IgD-negative memory B cell (primary cell): ENCODE data around the gene CD74. TPM values are rescaled to one million over a fixed set of nuclear protein-coding genes. Genes with fewer than 3 reads are reported as not detected.
"Not testable (repeated sequence)": the region's sequence is repeated elsewhere in the genome, so short reads cannot be mapped to it uniquely, and the experiment has no call there.

ENCODE experiments used
- H3K27ac Mint-ChIP-seq, 3 donors: one replicate each; pipeline ENCODE4 v1.8.0; 2020 to 2022; ENCODE audit warnings: mild to moderate bottlenecking in 3 of 3, mixed read lengths in 3 of 3, moderate library complexity in 1 of 3
- H3K27me3 Mint-ChIP-seq: one replicate; pipeline ENCODE4 v1.8.0; 2021; ENCODE audit warnings: mixed read lengths
- H3K36me3 Mint-ChIP-seq: one replicate; pipeline ENCODE4 v1.8.0; 2020; ENCODE audit warnings: mild to moderate bottlenecking, mixed read lengths
- H3K4me1 Mint-ChIP-seq, 3 donors: one replicate each; pipeline ENCODE4 v1.8.0; 2020 to 2022; ENCODE audit warnings: mixed read lengths in 3 of 3, mild to moderate bottlenecking in 1 of 3
- H3K4me3 Mint-ChIP-seq, 4 donors: one replicate each; pipeline ENCODE4 v1.8.0; 2020 to 2022; ENCODE audit warnings: mild to moderate bottlenecking in 4 of 4, mixed read lengths in 4 of 4, moderate library complexity in 3 of 4
- H3K9me3 Mint-ChIP-seq, 3 donors: one replicate each; pipeline ENCODE4 v1.8.0; 2020 to 2021; ENCODE audit warnings: mixed read lengths in 3 of 3, mild to moderate bottlenecking in 1 of 3
- polyA plus RNA-seq: library from polyadenylated mRNA; unstranded; fragments of 300-500 nt; fragmentation: Illumina TruSeq; gene quantifications from one replicate; pipeline ENCODE4 v1.2.3, GENCODE V29; 2021

CD74 gene
- polyA plus RNA-seq, 1 donor from 2014 or later = 29,718 TPM

DNA sequence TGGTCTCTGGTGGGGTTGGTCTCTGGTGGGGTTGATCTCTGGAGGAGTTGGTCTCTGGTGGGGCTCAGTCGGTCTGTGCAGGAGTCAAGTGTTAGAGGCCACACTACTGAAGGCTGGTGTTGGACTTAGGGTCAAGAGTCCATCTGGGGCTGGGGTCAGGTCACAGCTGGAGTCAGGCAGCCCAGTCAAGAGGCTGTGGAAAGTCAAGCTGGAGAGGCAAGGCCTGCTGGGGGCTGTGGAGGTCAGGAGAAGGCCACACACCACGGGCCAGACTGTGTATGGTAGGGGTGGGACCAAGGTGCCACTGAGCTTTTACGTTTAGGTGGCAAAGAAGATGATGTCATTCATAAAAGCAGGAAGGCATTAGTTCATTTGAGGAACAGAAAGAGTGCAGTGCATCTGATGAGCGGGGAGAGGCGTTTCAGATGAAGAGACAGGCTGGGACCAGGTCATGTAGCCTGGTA lies 16.7 kb upstream of the CD74 start:
- Mint-ChIP-seq H3K4me1 (peaks cover 16 to 33% (median 30%) of the 10 kb centered on the region in 3 donors), H3K9me3 (no peaks in the 10 kb centered on the region), H3K27ac (peak overlapping the region; percentile 72 to 98 (median 90)), H3K27me3 (peaks cover 2% of the 10 kb centered on the region), H3K36me3 (peaks cover 1% of the 10 kb centered on the region), H3K4me3 (peak overlapping the region; percentile 22 to 91 (median 76))

DNA sequence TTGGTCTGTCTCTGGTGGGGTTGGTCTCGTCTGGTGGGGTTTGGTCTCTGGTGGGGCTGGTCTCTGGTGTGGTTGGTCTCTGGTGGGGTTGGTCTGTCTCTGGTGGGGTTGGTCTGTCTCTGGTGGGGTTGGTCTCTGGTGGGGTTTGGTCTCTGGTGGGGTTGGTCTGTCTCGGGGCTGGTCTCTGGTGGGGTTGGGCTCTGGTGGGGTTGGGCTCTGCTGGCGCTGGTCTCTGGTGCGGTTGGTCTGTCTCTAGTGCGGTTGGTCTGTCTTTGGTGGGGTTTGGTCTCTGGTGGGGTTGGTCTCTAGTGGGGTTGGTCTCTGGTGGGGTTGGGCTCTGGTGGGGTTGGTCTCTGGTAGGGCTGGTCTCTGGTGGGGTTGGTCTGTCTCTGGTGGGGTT lies 16.3 kb upstream of the CD74 start:
- peak overlapping the region in 2 of 3 donors; percentile 72 to 98 for H3K27ac Mint-ChIP-seq
- H3K4me1 Mint-ChIP-seq = peaks cover 16 to 33% (median 30%) of the 10 kb centered on the region in 3 donors
- peaks cover 2% of the 10 kb centered on the region for H3K27me3 Mint-ChIP-seq
- H3K9me3 Mint-ChIP-seq = no peaks in the 10 kb centered on the region
- H3K4me3 Mint-ChIP-seq = peak overlapping the region in 1 of 4 donors; percentile 87
- peaks cover 1% of the 10 kb centered on the region for H3K36me3 Mint-ChIP-seq

DNA sequence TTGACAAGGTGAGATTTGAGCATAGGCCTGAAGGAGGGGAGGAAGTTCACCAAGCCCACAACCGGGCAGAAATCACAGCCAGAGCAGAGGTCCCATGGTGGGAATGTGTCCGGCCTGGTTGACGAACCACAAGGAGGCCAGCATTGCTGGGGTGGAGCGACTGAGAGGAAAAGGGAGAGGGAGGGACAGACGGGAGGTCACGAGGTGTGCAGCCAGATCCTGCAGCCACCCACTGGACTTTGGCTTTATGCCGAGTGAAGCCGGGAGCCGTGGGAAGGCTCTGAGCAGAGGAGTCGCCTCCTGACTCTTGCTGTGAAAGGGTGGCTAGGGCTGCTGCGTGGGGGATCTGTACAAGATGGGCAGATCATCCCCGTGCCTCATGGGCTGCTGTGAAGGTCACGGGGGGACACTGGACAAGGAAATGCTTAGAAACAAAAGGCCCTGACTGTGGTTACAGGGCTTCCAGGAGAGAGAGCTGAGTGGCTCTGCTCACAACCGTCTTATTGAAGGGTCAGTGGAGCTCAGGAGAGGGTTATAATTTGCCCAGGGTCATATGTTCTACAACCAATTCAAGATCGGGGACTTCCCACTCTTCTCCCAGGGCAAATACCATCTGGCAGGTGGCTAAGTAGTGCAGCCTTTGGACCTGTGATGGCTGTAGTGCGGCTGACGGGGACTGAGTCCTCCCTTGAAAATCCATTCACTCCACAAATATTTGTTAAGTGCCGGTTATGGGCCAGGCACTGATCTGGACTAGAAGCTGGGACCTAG lies 15.6 kb upstream of the CD74 start:
- Mint-ChIP-seq H3K9me3 (no peaks in the 10 kb centered on the region), H3K4me1 (peaks cover 16 to 30% (median 28%) of the 10 kb centered on the region in 3 donors), H3K27me3 (peaks cover 2% of the 10 kb centered on the region), H3K4me3 (peak overlapping the region in 1 of 4 donors; percentile 87), H3K27ac (peak overlapping the region; percentile 4 to 98 (median 13)), H3K36me3 (peaks cover 1% of the 10 kb centered on the region)

DNA sequence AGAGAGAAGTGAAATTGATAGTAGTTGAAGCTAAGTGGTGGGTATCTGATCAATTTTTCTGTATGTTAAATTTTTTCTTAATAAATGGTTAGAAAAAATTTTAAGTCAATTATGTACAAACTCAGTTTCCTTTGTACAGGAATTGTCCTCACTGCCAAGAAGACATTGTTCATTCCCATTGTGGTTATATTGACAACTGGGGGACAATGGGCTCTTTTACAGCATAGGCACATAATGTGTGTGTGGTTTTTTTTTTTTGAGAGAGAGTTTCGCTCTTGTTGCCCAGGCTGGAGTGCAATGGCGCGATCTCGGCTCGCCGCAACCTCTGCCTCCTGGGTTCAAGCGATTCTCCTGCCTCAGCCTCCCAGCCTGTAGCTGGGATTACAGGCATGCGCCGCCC lies 13.5 kb upstream of the CD74 start:
- not testable (repeated sequence) for H3K27me3 Mint-ChIP-seq, H3K27ac Mint-ChIP-seq, H3K36me3 Mint-ChIP-seq, H3K4me3 Mint-ChIP-seq, H3K9me3 Mint-ChIP-seq
- peaks cover 21 to 29% (median 26%) of the 10 kb centered on the region in 3 donors for H3K4me1 Mint-ChIP-seq

DNA sequence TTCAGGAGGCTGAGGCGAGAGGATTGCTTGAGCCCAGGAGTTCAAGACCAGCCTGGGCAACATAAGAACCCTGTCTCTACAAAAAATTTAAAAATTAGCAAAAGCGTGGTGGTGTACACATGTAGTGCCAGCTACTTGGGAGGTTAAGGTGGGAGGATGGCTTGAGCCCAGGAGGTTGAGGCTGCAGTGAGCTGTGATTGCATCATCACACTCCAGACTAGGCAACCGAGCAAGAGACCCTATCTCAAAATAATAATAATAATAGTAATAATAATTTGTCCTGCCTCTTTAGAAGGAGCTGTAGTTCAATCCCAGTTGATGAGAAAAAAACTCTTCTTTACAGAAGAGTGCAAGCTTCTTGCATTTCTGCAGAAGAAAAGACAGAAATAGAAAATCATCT lies 10.0 kb upstream of the CD74 start:
- H3K27ac Mint-ChIP-seq = peak overlapping the region in 1 of 3 donors; percentile 27
- peaks cover 2% of the 10 kb centered on the region for H3K27me3 Mint-ChIP-seq
- H3K36me3 Mint-ChIP-seq = no peaks in the 10 kb centered on the region
- H3K9me3 Mint-ChIP-seq = no peaks in the 10 kb centered on the region
- H3K4me1 Mint-ChIP-seq = peaks cover 28 to 31% (median 29%) of the 10 kb centered on the region in 3 donors
- H3K4me3 Mint-ChIP-seq = no peak overlapping the region

DNA sequence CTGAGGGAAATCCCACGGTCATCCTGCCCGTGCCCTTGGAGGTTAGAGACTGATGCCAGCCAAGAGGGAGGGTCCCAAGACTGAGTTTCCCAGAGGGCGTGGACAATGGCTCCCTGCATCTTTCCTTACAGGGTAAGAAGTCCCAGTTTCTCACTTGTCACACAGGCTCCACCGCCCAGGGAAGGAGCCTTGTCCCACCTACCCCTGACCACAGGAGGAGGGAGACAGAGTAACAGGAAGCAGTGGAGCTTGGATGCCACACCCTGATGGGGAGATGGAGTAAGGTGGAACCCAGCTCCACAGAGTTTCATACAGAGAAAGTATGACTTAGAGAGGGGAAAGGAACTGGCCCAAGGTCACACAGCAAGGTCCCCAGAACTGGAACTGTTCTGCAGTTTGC lies 9.4 kb upstream of the CD74 start:
- no peak overlapping the region for H3K4me3 Mint-ChIP-seq
- H3K36me3 Mint-ChIP-seq = no peaks in the 10 kb centered on the region
- peaks cover 27 to 29% (median 28%) of the 10 kb centered on the region in 3 donors for H3K4me1 Mint-ChIP-seq
- no peaks in the 10 kb centered on the region for H3K9me3 Mint-ChIP-seq
- H3K27me3 Mint-ChIP-seq = peaks cover 2% of the 10 kb centered on the region
- H3K27ac Mint-ChIP-seq = peak overlapping the region in 2 of 3 donors; percentile 32 to 91

DNA sequence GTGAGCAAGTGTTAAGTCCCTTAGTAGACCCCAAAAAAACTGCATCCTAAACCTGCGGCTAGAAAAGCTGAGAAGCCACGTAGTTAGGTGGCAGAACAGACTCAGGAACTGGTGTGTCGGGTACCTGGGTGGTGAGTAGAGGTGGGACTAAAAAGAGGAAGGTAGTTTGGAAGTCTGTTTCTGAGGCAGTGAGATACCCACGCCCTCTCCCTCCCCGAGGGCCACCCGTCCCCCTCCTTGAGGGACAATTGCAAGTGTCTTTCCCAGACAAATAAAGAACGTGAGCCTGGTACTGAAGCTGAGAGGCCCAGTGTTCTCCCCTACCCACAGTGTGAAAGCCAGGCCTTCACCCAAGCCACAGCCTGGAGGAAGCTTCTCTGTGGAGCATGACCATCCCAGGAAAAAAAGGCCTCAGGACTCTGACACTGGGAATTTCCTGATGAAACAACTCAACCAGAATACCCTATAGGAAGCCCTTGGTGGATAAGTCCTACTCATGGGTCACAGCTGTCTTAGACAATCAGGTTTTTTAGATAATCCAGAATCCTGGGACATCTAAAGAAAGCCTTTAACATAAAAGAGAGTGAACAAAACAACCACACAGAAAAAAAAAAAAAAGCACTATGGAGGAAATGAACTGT lies 7.0 kb upstream of the CD74 start:
- Mint-ChIP-seq H3K4me1 (peaks cover 36 to 42% (median 42%) of the 10 kb centered on the region in 3 donors), H3K9me3 (no peaks in the 10 kb centered on the region), H3K4me3 (peak overlapping the region; percentile 69 to 83 (median 76))

DNA sequence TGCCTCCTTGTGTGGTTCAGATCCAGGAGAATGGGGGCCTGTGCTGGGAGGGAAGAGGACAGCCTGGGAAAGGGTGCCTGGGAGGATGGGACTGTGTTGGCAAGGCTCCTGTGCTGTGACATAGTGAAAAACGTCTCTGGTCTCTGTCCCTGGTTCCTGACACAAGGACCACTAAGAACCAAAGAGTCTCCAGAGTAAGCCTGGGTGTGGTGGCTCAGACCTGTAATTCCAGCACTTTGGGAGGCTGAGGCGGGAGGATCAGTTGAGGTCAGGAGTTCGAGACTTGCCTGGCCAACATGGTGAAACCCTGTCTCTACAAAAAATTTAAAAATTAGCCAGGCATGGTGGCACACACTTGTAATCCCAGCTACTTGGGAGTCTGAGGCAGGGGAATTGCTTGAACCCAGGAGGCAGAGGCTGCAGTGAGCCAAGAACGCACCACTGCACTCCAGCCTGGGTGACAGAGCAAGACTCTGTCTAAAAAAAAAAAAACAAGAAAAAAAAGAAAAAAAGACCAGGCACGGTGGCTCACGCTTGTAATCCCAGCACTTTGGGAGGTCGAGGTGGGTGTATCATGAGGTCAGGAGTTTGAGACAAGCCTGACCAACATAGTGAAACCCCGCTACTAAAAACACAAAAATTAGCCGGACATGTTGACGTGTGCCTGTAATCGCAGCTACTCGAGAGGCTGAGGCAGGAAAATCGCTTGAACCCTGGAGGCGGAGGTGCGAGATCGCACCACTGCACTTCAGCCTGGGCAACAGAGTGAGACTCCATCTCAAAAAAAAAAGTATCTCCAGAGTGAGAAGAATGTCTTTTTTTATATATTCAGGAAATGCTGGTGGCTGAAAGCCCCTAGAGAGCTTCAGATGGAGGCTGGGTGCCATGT lies 1.4 kb upstream of the CD74 start:
- peaks cover 24% of the 10 kb centered on the region for H3K36me3 Mint-ChIP-seq
- H3K9me3 Mint-ChIP-seq, H3K27me3 Mint-ChIP-seq: not testable (repeated sequence)
- H3K27ac Mint-ChIP-seq = peak overlapping the region; percentile 100
- H3K4me1 Mint-ChIP-seq = peaks cover 26 to 32% (median 31%) of the 10 kb centered on the region in 3 donors
- H3K4me3 Mint-ChIP-seq = peak overlapping the region; percentile 97 to 100 (median 100)

More for the DNA sequence above, 7.0 kb upstream of the CD74 start:
- Mint-ChIP-seq H3K27me3 (peaks cover 2% of the 10 kb centered on the region), H3K36me3 (no peaks in the 10 kb centered on the region), H3K27ac (peak overlapping the region; percentile 91 to 97 (median 93))

DNA sequence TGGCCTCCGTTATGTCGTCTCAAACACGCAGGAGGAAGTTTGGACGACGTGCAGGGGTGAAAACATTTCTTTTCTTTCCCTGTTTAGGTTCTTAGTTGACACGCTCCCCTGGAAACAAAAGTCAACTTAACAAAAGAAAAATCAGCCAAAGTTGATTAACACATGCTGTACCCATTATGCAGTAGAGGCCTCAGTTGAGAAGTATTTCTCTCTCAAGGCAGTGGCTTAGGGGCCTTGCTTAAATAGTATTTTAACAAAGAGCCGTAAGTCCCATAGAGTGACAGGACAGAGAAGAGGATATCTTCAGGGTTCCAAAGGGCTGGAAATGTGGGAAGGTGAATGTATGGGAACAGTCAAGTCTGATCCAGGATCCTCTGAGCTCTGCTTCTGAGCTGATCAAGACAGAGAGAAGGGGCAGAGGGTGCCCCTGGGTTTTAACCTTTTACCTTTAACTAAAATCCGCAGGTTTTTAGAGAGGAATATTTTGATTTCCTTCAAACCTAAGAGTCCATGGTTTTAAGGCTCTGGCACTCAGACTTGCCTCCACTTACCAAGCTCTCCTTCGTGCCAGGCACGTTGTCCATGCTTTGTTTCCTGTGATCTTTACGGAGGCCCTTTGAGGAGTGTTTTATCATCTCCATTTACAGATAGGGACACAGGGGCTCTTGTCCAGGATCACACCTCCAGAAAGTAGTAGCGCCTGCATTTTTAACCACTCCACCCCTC lies 629 bp upstream of the CD74 start:
- Mint-ChIP-seq H3K36me3 (peaks cover 30% of the 10 kb centered on the region), H3K27me3 (peaks cover 4% of the 10 kb centered on the region), H3K4me3 (peak overlapping the region; percentile 97 to 100 (median 100)), H3K9me3 (peaks cover 0 to 3% (median 0%) of the 10 kb centered on the region in 3 donors), H3K4me1 (peaks cover 26 to 31% (median 29%) of the 10 kb centered on the region in 3 donors), H3K27ac (peak overlapping the region; percentile 100)

DNA sequence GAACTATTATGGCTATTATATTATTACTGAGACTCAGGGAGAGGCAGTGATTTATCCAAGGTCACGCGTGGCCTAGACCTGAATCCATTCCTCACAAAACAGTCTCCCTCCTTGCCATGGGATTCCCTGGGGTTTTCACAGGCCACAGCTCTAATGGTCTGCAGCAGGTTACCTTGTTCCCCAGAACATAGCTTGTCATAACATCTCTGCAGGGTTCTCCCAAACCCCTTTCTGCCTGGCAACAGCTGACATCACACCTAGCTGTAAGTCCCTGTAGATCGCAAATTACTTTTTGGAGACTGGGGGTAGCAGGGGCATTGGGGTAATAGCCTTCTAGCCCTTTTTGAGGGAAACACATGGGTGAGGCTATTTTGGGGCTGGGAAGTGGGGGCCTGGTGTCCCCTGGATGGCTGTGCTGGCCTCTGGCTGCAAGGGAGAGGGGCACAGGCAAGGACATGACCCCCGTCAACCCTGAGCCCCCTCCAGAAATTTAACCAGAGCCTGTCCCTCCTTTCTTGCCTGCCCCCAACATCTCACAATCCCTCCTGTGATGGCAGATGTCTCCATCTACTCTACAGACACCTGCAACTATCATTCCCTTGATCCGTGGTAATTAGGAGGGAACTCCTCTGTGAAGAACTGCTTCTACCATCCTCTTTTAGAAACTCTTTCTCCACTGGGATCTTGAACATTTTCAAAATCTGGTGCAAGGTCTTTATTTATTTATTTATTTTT lies 1.3 kb downstream of the CD74 start:
- H3K36me3 Mint-ChIP-seq = peaks cover 40% of the 10 kb centered on the region
- H3K9me3 Mint-ChIP-seq = peaks cover 0 to 3% (median 0%) of the 10 kb centered on the region in 3 donors
- H3K4me3 Mint-ChIP-seq = peak overlapping the region; percentile 97 to 100 (median 100)
- H3K4me1 Mint-ChIP-seq = peaks cover 24 to 32% (median 29%) of the 10 kb centered on the region in 3 donors
- peak overlapping the region; percentile 100 for H3K27ac Mint-ChIP-seq
- H3K27me3 Mint-ChIP-seq = peaks cover 4% of the 10 kb centered on the region

DNA sequence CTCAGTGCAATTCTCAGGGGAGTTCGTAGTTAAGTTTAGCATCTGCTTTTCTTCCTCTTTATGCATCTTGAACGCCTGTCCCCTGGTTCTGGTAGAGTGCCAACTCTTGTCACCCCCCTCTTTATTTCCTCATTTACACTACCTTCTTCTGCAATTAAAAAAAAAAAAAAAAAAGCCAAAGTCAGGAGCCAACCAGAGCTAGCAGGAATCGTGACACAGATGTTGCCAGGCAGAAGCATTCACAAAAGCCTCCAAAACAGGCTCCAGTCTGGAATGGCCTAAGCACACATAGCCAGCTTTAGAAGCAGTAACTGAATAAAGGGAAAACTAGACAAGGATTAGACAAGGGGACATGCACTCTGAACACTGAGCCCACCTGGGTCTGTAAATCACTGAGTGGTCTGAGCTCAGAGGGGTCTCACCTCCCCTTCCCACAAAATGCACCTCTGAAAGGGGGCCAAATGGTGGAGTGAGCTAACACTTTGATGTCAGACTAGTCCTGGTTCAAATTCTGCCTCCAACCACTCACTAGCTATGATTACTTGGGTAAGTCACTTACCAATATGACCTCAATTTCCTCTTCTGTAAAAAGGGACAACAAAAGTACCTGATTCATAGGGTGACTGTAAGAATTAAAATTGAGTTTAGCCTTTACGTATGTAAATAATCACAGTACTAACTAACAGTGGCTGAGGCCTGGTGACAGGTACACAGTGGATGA lies 2.0 kb downstream of the CD74 start:
- Mint-ChIP-seq H3K36me3 (peaks cover 40% of the 10 kb centered on the region), H3K4me3 (peak overlapping the region; percentile 97 to 100 (median 100)), H3K27ac (peak overlapping the region; percentile 100), H3K27me3 (peaks cover 4% of the 10 kb centered on the region), H3K4me1 (peaks cover 27 to 31% (median 30%) of the 10 kb centered on the region in 3 donors), H3K9me3 (peaks cover 0 to 3% (median 0%) of the 10 kb centered on the region in 3 donors)

DNA sequence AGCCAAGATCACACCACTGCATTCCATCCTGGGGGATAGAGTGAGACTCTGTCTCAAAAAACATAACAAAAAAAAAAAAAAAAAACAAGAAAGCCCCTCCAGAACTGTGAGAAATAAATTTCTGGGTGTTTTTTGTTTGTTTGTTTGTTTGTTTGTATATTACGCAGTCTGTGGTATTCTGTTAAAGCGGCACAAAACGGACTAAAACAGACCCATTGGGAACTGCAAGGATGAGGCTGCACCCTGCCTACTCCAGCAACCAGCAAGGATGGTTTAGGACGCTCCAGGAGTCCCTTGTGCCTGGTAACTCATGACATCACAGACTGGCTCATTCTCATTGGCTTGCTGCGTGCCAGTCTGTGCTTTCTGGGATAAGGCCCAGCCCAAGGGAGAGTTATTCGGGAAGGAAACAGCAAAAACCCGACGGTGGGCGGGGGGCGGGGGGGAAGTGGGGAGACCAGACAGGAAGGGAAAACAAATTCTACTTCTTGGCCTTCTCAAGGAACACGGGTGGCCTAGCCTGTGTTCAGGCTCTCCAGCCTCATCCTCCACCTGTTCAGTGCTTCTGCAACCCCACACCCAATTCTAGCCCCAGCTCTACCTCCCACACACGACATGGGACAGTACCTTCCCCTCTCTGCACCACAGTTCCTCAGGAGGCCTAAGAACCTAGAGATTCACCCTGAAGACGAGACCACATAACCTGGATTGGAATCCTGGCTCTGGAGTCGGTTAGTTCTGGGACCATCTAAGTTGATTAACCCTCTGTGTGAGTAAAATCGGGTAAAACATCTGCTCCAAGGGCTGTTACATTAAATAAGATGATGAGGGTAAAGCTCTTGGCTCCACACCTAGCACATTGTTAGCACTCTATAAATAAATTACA lies 2.8 kb downstream of the CD74 start:
- Mint-ChIP-seq H3K9me3 (peaks cover 0 to 3% (median 0%) of the 10 kb centered on the region in 3 donors), H3K27ac (peak overlapping the region; percentile 100), H3K4me1 (peaks cover 25 to 31% (median 27%) of the 10 kb centered on the region in 3 donors), H3K36me3 (peaks cover 40% of the 10 kb centered on the region), H3K4me3 (peak overlapping the region; percentile 97 to 100 (median 100)), H3K27me3 (peaks cover 4% of the 10 kb centered on the region)
